K562 (cell line): ENCODE measurements around the gene ITPR1. TPM values are rescaled to one million over a fixed set of nuclear protein-coding genes. Genes with fewer than 3 reads are reported as not detected.

Source experiments
- CBX8 ChIP-seq: fragments of 200-600 bp; sonication (generic); IDR thresholded peaks from 2 replicates; pipeline ENCODE4 v1.6.1; 2012; ENCODE audit warnings: borderline replicate concordance, mixed run types, low read depth, mild to moderate bottlenecking, moderate library complexity, mixed read lengths, low read length, control low read depth, inconsistent platforms; ENCODE audit not compliant: poor library complexity, severe bottlenecking; ENCODE audit errors: extremely low read depth
- CCAR2 ChIP-seq: fragments of 200-400 bp; formaldehyde crosslinking; IDR thresholded peaks from 2 replicates; pipeline ENCODE4 v1.6.1; 2017; ENCODE audit warnings: mild to moderate bottlenecking, low read depth, low read length
- FOXJ2 ChIP-seq: fragments of 200-800 bp; sonication (Bioruptor generic); IDR thresholded peaks from 2 replicates; pipeline ENCODE4 v1.6.1; 2016; ENCODE audit warnings: missing genetic modification characterization, missing compliant biosample characterization
- HDGF ChIP-seq: fragments of 450-650 bp; IDR thresholded peaks from 2 replicates; pipeline ENCODE4 v1.6.1; 2016
- HMG20B ChIP-seq: fragments of 250-450 bp; sonication (Bioruptor Pico); IDR thresholded peaks from 2 replicates; pipeline ENCODE4 v1.5.0; 2021; ENCODE audit warnings: mild to moderate bottlenecking
- JUN ChIP-seq, 2 experiments: sonication (generic) in 1 of 2; formaldehyde crosslinking in 1 of 2; IDR thresholded peaks; 2 replicates each; pipeline versions ENCODE4 v1.6.1 to v1.8.0; 2012 to 2022; ENCODE audit warnings: borderline replicate concordance in 2 of 2, mild to moderate bottlenecking in 2 of 2, improper control_type of control experiment in 1 of 2, low read depth in 1 of 2, low read length in 1 of 2, missing genetic modification reagents in 1 of 2
- MXI1 ChIP-seq: IDR thresholded peaks from 2 replicates; pipeline ENCODE4 v1.6.1; 2011; ENCODE audit warnings: low read depth, mild to moderate bottlenecking, improper control_type of control experiment, low read length
- NR3C1 ChIP-seq: sonication (generic); formaldehyde crosslinking; IDR thresholded peaks from 2 replicates; pipeline ENCODE4 v1.8.1; 2022; ENCODE audit warnings: missing genetic modification reagents
- POLR2AphosphoS2 ChIP-seq: IDR thresholded peaks from 2 replicates; pipeline ENCODE4 v1.6.1; 2012; ENCODE audit warnings: low read length, improper control_type of control experiment
- RBM14 ChIP-seq: fragments of 200-400 bp; formaldehyde crosslinking; IDR thresholded peaks from 2 replicates; pipeline ENCODE4 v1.6.1; 2018; ENCODE audit warnings: low read depth, mild to moderate bottlenecking, low read length, moderate library complexity, borderline replicate concordance; ENCODE audit not compliant: insufficient read depth
- SMAD2 ChIP-seq: fragments of 150-350 bp; IDR thresholded peaks from 2 replicates; pipeline ENCODE4 v1.6.1; 2014; ENCODE audit warnings: low read depth, mild to moderate bottlenecking, low read length
- SMARCC2 ChIP-seq: fragments of 450-650 bp; IDR thresholded peaks from 2 replicates; pipeline ENCODE4 v1.6.1; 2017; ENCODE audit warnings: antibody characterized with exemption, moderate library complexity, mild to moderate bottlenecking, low read depth
- SPI1 ChIP-seq: IDR thresholded peaks from 2 replicates; pipeline ENCODE4 v1.6.1; 2011; ENCODE audit warnings: low read depth, low read length, control low read depth, borderline replicate concordance
- TRIM24 ChIP-seq, 2 experiments: fragments of 450-650 bp; IDR thresholded peaks; 2 replicates each; pipeline ENCODE4 v1.6.1; 2016
- ZNF165 ChIP-seq: fragments of 250-450 bp; sonication (Bioruptor Pico); IDR thresholded peaks from 2 replicates; pipeline ENCODE4 v1.4.0; 2020; ENCODE audit warnings: borderline replicate concordance
- ZNF232 ChIP-seq: sonication (generic); formaldehyde crosslinking; IDR thresholded peaks from 2 replicates; pipeline ENCODE4 v1.8.0; 2022; ENCODE audit warnings: mild to moderate bottlenecking, missing genetic modification reagents
- ZNF384 ChIP-seq: IDR thresholded peaks from 2 replicates; pipeline ENCODE4 v1.6.1; 2012; ENCODE audit warnings: low read depth, low read length, improper control_type of control experiment
- ZNF584 ChIP-seq: fragments of 200-800 bp; sonication (Bioruptor generic); IDR thresholded peaks from 2 replicates; pipeline ENCODE4 v1.6.1; 2016; ENCODE audit warnings: low read depth, mild to moderate bottlenecking, missing genetic modification characterization, missing compliant biosample characterization
- polyA plus RNA-seq, 8 experiments: library from polyadenylated mRNA; depleted of rRNA in 4 of 8; stranded (reverse) in 5 of 8; unstranded in 3 of 8; fragments of >200 nt; fragmentation: Nextera tagmentation in 2 of 8; fragmentation: Illumina TruSeq in 1 of 8; extraction: Ambion mirVana in 2 of 8; extraction: Trizol in 1 of 8; gene quantifications; 2 replicates each; pipeline versions ENCODE4 v1.2.1 to v1.2.3, GENCODE V29; 2011 to 2014; ENCODE audit warnings: inconsistent platforms in 1 of 8, missing spikeins in 1 of 8
- total RNA-seq, 7 experiments: library from RNA; depleted of rRNA in 6 of 7; stranded (reverse); fragments of >200 nt in 6 of 7; fragmentation: Illumina TruSeq in 2 of 7; extraction: Trizol in 2 of 7; gene quantifications; 2 replicates each; pipeline versions ENCODE4 v1.2.1 to v1.2.3, GENCODE V29; 2011 to 2021; ENCODE audit warnings: low replicate concordance in 1 of 7
- TF ChIP-seq, protein P1 (sequence below): conservative IDR thresholded peaks from 2 replicates; pipeline ENCODE4 v1.6.1; 2011; ENCODE audit warnings: low read depth, mild to moderate bottlenecking, low read length; ENCODE audit not compliant: control insufficient read depth
- TF ChIP-seq, protein P2 (sequence below): IDR thresholded peaks from 2 replicates; pipeline ENCODE4 v1.6.1; 2011; ENCODE audit not compliant: insufficient read length; ENCODE audit errors: extremely low read depth
- TF ChIP-seq, protein P3 (sequence below): fragments of 250-450 bp; sonication (Bioruptor Pico); IDR thresholded peaks from 2 replicates; pipeline ENCODE4 v1.8.0; 2021; ENCODE audit warnings: borderline replicate concordance, mild to moderate bottlenecking, moderate library complexity; ENCODE audit not compliant: poor library complexity, severe bottlenecking
- TF ChIP-seq, protein P4 (sequence below), 2 experiments: IDR thresholded peaks in 1 of 2; conservative IDR thresholded peaks in 1 of 2; 2 replicates each; pipeline ENCODE4 v1.6.1; 2016; ENCODE audit warnings: low read depth in 2 of 2, mild to moderate bottlenecking in 1 of 2, missing compliant biosample characterization in 1 of 2, missing genetic modification characterization in 1 of 2, moderate library complexity in 1 of 2

Gene ITPR1
- total and polyA plus RNA-seq, 9 of the 15 experiments (the other 6 are each of a cell fraction or from before 2014, with no cell fraction given), result 22.4 to 40.0 (median 27.4) TPM

DNA sequence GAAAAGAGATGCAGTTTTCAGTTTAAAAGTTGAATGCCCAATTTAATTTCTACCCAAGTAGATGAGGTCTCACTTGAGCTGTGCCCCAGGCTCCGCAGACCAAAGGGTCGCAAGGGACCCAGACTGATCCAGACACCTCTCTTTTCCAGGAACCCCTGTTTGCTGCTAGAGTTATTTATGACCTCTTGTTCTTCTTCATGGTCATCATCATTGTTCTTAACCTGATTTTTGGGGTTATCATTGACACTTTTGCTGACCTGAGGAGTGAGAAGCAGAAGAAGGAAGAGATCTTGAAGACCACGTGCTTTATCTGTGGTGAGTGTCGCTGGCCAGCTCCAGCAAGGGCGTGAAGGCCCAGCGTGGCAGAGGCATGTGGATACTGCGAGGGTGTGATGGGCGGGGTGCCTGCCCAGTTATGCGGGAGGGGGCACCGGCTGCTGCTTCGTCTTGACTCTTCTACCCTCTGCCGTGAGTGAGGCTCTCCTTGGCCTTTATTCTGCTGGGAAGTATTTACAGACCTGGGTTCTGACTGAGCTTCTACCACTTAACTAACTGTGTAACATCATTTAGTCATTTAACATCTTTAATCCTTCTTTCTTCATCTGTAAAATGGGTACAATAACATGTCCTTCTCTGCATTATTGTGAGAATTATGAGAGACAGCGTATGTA is 321.9 kb downstream of the ITPR1 start (continued):
- TF ChIP-seq, protein P1, sequence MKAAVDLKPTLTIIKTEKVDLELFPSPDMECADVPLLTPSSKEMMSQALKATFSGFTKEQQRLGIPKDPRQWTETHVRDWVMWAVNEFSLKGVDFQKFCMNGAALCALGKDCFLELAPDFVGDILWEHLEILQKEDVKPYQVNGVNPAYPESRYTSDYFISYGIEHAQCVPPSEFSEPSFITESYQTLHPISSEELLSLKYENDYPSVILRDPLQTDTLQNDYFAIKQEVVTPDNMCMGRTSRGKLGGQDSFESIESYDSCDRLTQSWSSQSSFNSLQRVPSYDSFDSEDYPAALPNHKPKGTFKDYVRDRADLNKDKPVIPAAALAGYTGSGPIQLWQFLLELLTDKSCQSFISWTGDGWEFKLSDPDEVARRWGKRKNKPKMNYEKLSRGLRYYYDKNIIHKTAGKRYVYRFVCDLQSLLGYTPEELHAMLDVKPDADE, result no peak
- no peak; the same call in 1 of the 2 replicates for TF ChIP-seq FOXJ2
- TF ChIP-seq CBX8, result no peak
- TF ChIP-seq HMG20B, result no peak
- TF ChIP-seq ZNF232 (CRISPR knock-in tag), result no peak
- no peak for TF ChIP-seq ZNF165 (CRISPR knock-in tag)
- no peak for TF ChIP-seq RBM14
- TF ChIP-seq SMAD2, result no peak
- TF ChIP-seq ZNF384, result no peak
- TF ChIP-seq ZNF584 (CRISPR knock-in tag), result peak; percentile 89
- TF ChIP-seq MXI1, result no peak
- TF ChIP-seq, protein P2, sequence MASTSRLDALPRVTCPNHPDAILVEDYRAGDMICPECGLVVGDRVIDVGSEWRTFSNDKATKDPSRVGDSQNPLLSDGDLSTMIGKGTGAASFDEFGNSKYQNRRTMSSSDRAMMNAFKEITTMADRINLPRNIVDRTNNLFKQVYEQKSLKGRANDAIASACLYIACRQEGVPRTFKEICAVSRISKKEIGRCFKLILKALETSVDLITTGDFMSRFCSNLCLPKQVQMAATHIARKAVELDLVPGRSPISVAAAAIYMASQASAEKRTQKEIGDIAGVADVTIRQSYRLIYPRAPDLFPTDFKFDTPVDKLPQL, result no peak
- peak; percentile 13; the same call in 1 of the 2 replicates for TF ChIP-seq JUN (IDR thresholded peaks at IDR 0.05; ENCODE audit: borderline replicate concordance, low read depth, low read length)
- no peak for TF ChIP-seq JUN (CRISPR knock-in tag; IDR thresholded peaks at IDR 0.05; ENCODE audit: borderline replicate concordance)
- TF ChIP-seq NR3C1, result no peak
- peak; percentile 2; the same call in 1 of the 2 replicates for TF ChIP-seq SPI1
- 0 out of 2 replicates have a peak, but pooled peaks have one; percentile 40 for TF ChIP-seq HDGF
- no peak for TF ChIP-seq CCAR2
- no peak for TF ChIP-seq POLR2AphosphoS2
- TF ChIP-seq, protein P3, sequence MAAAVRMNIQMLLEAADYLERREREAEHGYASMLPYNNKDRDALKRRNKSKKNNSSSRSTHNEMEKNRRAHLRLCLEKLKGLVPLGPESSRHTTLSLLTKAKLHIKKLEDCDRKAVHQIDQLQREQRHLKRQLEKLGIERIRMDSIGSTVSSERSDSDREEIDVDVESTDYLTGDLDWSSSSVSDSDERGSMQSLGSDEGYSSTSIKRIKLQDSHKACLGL, result peak; percentile 54
- TF ChIP-seq SMARCC2, result no peak
- TF ChIP-seq, protein P4, sequence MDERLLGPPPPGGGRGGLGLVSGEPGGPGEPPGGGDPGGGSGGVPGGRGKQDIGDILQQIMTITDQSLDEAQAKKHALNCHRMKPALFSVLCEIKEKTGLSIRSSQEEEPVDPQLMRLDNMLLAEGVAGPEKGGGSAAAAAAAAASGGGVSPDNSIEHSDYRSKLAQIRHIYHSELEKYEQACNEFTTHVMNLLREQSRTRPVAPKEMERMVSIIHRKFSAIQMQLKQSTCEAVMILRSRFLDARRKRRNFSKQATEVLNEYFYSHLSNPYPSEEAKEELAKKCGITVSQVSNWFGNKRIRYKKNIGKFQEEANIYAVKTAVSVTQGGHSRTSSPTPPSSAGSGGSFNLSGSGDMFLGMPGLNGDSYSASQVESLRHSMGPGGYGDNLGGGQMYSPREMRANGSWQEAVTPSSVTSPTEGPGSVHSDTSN (CRISPR knock-in tag; IDR thresholded peaks at IDR 0.05; ENCODE audit: low read depth), result no peak
- TF ChIP-seq, protein P4 (tag; conservative IDR thresholded peaks at IDR 0.05; ENCODE audit: low read depth), result no peak; the same call in 1 of the 2 replicates
- TF ChIP-seq TRIM24 (IDR thresholded peaks at IDR 0.05), result no peak
